ENCODE measurements around the gene DAW1. TPM values are rescaled to one million over a fixed set of nuclear protein-coding genes. Genes with fewer than 3 reads are reported as not detected.

DAW1 gene
- total and polyA plus RNA-seq, 10 of the 15 experiments (the other 5 are each of a cell fraction or from before 2014, with no cell fraction given), result 0.04 TPM; not detected in 9

GRCh38 chr2:227848586-227848985 lies 22.8 kb upstream of the DAW1 start (continued):
- TF ChIP-seq CTCF (IDR thresholded peaks at IDR 0.05 in 2 of 3, conservative IDR thresholded peaks at IDR 0.05 in 1 of 3; ENCODE audit: control insufficient read depth in 2 of 3, extremely low read depth in 1 of 3, insufficient read depth in 1 of 3, low read depth in 3 of 3, low read length in 3 of 3) (no peak), ESRRA (IDR thresholded peaks at IDR 0.05; ENCODE audit: low read length) (no peak), ZNF592 (IDR thresholded peaks at IDR 0.05) (no peak), SREBF2 (IDR thresholded peaks at IDR 0.05; ENCODE audit: low read length) (no peak), BCL11A (IDR thresholded peaks at IDR 0.05; ENCODE audit: low read depth, low read length) (peak; percentile 73), RAD51 (IDR thresholded peaks at IDR 0.05) (no peak), POLR2AphosphoS2 (IDR thresholded peaks at IDR 0.05; ENCODE audit: low read depth, low read length) (no peak), CBX3 (IDR thresholded peaks at IDR 0.05; ENCODE audit: borderline replicate concordance, low read depth) (no peak), MXI1 (IDR thresholded peaks at IDR 0.05; ENCODE audit: low read depth, low read length) (no peak), WRNIP1 (IDR thresholded peaks at IDR 0.05; ENCODE audit: borderline replicate concordance, low read depth, low read length) (no peak), MTA3 (IDR thresholded peaks at IDR 0.05; ENCODE audit: borderline replicate concordance, low read length) (peak; percentile 59; the same call in 1 of the 2 replicates), PML (IDR thresholded peaks at IDR 0.05; ENCODE audit: low read length) (peak; percentile 33; the same call in 1 of the 2 replicates), IRF4 (IDR thresholded peaks at IDR 0.05; ENCODE audit: low read depth, low read length) (peak; percentile 66; the same call in 1 of the 2 replicates), SREBF1 (IDR thresholded peaks at IDR 0.05; ENCODE audit: low read length) (no peak), BCLAF1 (IDR thresholded peaks at IDR 0.05) (no peak)
- TF ChIP-seq, protein P1, sequence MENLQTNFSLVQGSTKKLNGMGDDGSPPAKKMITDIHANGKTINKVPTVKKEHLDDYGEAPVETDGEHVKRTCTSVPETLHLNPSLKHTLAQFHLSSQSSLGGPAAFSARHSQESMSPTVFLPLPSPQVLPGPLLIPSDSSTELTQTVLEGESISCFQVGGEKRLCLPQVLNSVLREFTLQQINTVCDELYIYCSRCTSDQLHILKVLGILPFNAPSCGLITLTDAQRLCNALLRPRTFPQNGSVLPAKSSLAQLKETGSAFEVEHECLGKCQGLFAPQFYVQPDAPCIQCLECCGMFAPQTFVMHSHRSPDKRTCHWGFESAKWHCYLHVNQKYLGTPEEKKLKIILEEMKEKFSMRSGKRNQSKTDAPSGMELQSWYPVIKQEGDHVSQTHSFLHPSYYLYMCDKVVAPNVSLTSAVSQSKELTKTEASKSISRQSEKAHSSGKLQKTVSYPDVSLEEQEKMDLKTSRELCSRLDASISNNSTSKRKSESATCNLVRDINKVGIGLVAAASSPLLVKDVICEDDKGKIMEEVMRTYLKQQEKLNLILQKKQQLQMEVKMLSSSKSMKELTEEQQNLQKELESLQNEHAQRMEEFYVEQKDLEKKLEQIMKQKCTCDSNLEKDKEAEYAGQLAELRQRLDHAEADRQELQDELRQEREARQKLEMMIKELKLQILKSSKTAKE (IDR thresholded peaks at IDR 0.05; ENCODE audit: low read depth, poor library complexity, severe bottlenecking), result peak; percentile 63
- TF ChIP-seq, protein P2, sequence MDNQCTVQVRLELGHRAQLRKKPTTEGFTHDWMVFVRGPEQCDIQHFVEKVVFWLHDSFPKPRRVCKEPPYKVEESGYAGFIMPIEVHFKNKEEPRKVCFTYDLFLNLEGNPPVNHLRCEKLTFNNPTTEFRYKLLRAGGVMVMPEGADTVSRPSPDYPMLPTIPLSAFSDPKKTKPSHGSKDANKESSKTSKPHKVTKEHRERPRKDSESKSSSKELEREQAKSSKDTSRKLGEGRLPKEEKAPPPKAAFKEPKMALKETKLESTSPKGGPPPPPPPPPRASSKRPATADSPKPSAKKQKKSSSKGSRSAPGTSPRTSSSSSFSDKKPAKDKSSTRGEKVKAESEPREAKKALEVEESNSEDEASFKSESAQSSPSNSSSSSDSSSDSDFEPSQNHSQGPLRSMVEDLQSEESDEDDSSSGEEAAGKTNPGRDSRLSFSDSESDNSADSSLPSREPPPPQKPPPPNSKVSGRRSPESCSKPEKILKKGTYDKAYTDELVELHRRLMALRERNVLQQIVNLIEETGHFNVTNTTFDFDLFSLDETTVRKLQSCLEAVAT (IDR thresholded peaks at IDR 0.05), result no peak

All from GM12878 (cell line).